Germinal center (tissue), 1 donor: ENCODE data around the gene TUBGCP3.
"Not testable (repeated sequence)": the region's sequence is repeated elsewhere in the genome, so short reads cannot be mapped to it uniquely, and the experiment has no call there.

ENCODE experiments used
- DNase-seq: peaks from one replicate; pipeline ENCODE4 v3.0.0; 2012; ENCODE audit warnings: mixed read lengths, low spot score

Gene TUBGCP3

DNA sequence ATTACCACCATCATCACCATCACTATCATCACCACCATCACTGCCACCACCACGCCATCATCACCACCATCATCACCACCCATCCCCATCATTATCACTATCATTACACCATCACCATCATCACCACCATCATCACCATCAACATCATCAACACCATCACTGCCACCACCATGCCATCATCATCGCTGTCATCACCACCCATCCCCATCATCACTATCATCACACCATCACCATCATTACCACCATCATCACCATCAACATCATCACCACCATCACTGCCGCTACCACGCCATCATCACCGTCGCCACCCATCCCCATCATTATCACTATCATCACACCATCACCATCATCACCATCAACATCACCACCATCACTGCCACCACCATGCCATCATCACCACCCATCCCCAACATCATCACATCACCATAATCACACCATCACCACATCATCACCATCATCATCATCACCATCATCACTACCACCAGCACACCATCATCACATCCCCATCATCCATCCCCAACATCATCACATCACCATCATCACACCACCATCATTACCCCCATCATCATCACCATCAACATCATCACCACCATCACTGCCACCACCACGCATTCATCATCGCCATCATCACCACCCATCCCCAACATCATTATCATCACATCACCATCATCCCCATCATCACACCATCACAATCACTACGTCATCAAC is 61.7 kb downstream of the TUBGCP3 start:
- DNase-seq, result no peak

DNA sequence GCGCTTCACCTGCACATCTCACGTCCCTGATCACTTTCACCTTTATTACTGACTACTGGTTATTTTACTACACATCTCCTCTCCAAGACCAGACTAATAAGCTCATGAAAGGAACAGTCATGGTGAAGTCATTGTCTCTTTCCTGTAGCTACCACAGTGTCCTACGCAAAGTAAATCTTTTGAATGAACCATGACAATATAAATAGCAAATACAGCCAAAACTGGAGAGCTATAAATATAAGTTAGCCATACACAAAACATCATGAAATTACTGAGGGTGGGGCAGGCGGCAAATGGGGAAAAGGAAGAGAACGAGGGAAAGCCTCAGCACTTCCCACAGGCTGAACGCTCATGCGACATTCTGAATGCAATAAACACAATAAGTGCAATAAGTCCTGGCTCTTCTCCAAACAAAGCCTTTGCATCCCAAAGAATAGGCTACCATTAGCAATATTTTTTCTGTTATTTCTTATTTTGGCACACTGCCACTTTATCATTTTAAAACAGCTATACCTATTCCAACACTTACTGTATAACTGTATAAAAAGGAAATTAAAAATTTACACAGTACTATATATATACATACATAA is 62.5 kb downstream of the TUBGCP3 start:
- no peak for DNase-seq

DNA sequence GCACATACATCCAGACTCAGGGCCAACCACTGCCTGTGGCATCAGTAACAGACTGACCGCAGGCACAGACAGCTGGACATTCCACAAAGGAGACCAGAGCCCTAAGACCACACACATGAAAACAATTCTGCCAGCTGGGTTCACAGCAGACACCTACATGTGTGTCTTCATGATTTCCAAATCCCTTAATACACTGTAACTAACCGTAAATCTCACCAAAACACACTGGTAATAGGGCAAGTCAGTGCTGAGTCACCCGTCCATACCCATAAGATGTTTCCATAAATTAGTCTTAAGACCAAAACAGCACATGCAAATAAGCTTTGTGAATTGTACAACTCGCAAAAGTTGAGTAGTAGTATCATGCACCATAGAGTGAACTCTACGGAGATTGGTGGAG is 65.4 kb downstream of the TUBGCP3 start:
- DNase-seq, result no peak

DNA sequence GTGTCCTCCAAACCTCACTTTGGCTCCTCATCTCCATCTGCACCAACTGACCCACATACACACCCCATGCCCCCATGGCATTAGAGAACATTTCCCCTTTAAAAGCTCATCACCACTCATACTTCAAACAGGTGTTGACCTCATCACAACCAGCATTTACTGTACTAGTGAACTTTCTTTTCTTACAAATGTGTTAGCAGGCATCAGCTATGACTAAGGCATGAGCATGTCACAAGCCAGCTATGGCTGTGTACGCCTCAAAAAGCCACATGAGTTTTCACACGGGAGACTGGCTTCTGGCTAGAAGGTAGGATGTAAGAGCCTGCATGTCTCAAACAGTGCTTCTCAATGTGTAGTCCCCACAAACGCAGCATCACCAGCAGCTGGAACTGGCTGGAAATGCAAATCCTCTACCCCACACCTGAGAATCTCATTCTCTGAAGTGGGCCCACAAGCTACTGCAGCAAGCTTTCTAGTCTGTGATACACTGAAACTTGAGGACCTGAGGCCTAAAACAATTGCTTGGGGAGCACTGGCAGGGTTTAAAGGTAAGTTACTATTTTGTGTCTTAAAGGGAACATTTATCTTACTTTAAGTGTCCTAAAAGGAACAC is 66.8 kb downstream of the TUBGCP3 start:
- no peak for DNase-seq

DNA sequence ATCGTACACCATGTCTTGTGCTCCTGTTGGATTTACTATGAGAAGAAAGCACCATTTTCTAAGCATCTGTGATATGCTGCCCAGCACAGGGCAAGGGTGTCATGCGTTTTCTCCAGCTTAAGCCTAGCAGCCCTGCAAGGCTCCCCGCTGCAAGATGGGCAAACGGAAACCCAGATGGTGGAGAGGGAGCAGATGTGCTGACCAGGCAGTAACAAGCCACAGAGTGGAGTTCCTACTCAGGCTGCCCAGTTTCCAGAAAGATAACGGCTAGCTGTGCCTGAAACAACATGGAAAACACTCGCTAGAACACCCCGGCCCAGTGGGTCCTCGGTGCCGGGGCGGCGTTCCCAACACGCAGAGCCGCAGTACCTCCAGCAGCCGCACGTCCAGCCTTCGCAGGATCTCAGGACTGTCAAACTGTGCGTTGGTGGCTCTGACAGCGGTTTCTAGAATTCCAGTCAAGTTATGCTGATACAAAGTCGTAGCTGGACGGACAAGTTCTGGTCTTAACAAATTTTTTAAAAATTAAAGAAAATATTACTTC is 68.4 kb downstream of the TUBGCP3 start:
- no peak for DNase-seq

DNA sequence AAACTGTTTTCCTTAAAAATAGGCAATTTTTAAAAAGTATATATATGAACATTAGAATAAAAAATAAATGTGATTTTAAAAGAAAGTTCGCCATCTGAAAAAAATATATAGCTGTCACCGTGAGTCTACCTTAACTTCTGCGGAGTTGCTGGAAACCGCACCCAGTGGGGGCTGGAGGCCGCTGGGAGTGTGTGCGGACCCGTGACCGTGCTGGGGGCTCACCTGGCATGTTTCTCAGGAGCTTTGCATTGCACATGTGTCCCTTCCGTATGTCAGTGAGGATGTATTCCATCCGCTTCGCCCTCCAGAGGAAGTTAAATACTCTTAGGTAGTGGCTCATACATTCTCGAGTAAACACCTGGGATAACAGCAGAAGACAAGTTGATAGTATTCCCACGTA is 71.7 kb downstream of the TUBGCP3 start:
- DNase-seq, result no peak

DNA sequence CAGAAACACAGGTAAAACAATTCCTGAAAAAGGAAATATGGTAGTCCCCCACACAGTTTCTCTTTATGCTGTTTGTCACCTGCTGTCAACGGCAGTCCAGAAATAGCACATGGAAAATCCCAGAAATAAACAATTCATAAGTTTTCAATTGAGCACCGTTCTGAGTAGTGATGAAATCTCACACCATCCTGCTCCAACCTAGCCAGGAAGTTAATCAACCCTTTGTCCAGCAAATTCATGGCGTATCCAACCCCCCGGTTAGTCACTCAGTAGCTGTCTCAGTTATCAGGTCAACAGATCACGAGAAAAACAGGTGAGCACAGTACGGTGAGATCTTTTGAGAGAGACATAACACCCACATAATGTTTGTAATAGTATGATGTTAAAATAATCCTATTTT is 74.2 kb downstream of the TUBGCP3 start:
- no peak for DNase-seq

DNA sequence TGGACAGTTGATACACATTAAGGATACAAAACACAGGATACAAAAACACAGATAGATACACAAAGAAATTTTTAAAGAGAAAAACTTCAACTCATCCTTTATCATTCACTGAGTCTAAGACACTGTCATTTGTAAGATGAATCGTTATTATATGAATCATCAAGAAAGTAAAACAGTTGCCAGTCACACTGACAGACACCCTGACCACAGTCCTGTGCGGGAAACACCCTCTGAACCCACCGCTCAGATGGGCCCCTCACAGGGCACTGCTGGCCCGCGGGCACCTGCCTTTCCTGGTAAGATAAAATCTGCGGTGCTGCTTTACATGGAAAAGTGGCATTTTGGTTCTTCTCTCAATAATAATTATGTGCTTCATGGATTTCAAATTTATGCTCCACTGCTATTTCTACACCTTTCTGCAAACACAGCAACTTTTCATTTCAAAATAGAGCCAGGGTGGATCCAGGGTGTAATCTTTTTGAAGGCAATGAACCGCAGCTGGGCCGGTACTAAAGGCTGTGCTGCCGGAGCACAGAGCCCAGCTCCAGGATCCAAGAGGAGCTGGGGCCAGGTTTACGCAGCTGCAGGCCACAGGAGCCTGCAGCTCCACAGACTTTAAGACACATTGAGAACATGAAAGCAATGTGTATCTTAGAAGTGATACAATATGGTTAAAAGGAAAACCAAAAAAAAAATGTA is 76.8 kb downstream of the TUBGCP3 start:
- no peak for DNase-seq

DNA sequence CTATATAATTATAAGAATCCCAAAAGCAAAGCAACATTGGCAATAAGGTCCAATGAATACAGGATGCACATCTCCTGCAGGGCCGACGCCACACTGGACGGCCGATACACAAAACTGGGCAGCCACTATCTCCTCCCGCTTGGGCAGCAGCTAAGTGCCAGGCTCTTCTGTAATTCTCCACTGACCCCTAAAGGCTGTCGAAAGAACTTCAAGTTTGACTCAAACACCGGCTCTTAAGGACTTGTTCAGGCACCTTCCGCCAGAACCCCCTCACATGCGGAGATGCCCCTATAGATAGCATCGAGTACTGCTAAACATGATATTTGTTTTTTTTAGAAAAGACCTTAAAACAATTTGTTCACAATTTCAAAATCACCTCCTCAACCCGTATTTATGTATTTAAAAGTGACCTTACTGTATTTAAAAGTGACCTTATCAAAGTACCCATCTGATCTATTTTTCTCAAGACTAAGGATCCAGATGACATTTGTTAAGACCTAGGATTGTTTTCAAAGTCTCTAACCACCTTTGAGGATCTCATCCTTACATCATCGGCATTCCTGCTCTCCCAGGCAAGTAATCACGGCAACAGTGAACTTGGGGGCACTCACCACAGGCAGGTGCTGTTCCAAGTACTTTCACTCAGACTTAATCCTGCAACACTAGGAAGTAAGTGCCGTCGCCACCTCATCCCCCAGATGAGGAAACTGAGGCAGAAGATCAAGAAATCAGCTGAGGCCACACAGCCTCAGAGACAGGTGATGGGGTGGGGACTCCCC is 77.8 kb downstream of the TUBGCP3 start:
- DNase-seq, result peak; percentile 23

DNA sequence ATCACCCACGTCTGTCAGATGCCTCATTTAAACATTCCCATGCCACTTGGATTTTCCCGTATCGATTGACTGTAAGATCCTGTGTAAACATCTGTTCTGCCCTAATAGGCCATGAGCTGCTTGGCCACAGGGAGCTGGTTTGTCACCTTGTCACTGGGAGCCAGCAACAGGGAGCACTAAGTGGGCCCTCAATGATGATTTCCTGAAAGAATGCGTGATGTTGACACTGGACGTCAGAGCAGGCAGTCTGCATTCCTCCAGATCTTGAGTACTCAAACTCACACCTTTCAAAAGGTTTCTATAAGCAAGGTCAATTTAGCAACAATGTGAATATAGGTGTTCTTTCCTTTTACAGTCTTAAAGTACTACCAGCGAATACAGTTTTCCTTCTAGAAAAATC is 78.8 kb downstream of the TUBGCP3 start:
- DNase-seq, result no peak

DNA sequence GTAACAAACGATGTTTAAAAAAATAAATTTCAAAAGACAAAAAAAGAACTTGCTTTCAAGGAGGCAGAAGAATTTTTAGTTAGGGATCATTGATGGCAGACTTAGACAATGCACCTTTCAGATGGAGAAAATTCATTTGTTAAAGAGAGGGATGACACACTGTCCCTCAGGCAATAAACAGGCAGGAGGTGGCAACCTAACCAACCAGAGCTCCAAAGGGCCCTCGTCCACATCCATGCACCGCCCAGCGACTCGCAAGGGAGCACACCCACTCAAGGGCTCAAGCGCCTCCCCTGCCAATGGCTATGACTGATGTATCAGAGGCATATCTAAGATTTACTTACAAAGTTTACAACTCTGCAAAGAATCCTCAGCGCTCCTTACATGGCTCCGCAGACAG is 81.9 kb downstream of the TUBGCP3 start:
- DNase-seq, result no peak

DNA sequence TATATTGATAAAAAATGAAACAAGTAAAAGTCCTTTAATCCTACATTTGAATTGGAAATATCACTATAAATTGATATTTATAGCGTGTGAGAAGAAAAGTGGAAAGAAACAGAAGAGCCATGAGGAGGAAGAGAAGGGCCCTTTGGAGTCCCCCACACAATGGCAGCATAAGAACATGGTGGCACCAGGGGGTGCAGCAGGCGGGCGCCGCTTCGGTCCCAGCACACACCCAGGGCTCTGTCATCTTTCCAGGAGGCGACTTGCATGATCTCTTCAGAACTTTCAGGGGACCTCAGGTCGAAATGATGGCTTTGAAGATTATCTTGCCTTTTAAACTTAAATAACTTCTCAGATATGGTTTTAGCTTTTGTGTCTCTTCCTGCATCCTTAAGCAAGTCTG is 91.8 kb downstream of the TUBGCP3 start:
- DNase-seq, result no peak

DNA sequence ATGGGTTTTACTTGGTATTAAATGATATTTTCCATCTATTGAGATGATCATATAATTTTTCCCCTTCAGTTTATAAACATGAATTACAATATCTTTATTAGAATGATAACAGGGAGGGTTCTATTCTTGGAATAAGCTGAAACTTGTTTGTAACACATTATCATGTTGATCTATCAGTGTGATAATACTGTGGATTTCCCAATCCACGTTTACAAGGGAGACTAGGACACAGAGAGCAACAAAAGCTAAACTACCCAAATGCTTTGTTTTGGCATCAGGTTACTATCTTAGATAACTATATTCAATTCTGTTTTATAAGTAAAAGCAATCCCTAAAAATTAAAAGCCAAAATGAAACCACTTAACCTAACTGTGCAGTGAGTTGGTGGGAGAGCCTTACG is 92.5 kb downstream of the TUBGCP3 start:
- DNase-seq, result no peak

DNA sequence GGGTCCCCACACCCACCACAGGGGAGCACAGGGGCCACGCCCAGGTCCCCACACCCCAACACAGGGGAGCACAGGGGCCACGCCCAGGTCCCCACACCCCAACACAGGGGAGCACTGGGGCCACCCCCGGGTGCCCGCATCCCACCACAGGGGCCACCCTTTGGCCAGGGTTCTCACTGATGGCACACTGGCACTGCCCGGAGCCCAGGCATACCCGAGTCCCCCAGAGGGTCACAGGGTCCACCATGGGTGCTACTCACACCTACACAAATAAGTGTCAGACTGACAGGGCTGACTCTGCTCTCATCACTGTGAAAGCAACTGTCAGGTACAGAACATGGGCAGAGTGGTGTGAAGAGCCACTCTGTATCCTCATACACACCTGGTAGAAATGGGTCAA is 98.8 kb downstream of the TUBGCP3 start:
- no peak for DNase-seq

DNA sequence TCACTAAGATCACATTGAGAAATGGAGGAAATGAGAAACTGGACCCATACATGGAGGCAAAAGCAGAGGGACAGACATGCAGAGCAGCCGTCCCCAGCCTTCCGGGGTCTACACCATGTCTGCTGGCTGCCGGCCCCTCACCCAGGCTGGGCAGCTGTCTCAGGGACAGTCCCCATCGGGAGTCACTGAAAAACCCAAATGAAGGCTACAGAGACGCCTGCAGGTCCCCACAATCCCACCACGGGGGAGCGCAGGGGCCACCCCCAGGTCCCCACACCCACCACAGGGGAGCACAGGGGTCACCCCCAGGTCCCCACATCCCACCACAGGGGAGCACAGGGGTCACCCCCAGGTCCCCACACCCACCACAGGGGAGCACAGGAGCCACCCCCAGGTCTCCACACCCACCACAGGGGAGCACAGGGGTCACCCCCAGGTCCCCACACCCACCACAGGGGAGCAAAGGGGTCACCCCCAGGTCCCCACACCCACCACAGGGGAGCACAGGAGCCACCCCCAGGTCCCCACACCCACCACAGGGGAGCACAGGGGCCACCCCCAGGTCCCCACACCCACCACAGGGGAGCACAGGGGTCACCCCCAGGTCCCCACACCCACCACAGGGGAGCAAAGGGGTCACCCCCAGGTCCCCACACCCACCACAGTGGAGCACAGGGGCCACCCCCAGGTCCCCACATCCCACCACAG is 99.5 kb downstream of the TUBGCP3 start:
- not testable (repeated sequence) for DNase-seq

DNA sequence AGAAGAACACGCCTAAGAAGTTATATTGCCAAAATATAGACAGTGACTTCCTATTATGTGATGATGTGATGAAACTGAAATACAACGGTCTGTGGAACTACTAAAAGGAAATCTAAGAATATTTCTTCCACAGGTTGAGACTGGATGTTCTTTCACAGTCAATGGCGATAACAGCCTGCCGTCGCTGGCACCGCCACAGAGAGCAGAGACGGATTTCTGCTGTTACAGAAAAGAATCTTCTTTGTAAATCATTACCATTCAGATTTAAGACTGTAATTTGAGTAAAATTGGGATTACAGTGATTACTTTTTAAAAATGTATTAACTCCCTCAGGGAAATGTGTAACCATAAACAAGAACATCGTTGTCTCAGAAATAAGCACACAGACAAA is 100.8 kb downstream of the TUBGCP3 start:
- no peak for DNase-seq

DNA sequence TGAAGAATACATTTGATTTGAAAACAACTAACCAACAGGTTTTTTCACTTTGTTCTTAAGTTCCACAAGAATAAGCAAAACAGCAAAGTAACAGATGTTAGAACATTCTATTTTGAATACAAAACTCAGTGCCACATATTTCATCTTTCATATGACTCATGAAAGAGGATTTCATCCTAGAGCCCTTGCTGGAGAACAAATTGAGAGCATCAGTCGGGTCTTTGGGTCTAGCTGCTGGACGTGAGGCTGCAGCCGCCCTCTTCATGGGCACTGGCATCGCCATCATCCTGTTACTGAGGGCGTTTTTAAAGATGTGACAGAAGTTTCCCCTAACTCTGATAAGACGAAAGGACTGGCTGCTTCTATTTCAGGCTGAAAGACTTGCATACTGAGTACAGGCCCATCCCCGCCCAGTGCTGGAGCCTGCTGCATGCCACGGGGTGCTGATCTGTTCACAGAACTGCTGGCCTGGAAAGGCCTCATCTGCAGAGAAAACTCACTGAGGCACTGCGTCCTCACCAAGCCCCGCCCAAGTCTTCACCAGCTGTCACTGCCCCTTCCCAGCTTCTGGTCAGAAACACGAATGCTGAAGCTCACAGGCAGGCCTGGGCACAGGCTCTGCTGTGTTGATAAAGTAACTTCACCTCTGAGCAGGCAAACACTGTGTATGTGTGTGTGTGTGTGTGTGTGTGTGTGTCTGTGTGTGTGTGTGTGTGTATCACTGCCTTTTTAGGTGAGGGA is 101.4 kb downstream of the TUBGCP3 start:
- no peak for DNase-seq

DNA sequence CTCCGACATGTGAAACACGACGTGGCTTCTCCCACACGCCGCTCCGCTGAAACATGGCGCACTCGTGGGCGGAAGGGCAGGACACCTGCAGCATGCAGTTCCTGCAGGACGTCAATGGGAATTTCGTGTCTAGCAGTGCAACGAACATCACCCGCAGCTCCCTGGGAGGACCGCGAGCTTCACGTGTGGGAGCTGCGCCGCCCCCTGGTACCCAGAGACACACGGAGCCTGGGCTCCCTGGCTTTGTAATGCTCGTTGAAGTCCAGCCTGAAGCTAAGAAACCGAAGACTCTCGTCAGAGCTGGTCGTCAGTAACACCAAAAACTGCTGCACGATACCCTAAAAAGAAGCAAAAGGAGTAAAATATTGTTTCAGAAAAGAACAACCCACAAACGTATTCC is 102.1 kb downstream of the TUBGCP3 start:
- DNase-seq, result not testable (repeated sequence)

DNA sequence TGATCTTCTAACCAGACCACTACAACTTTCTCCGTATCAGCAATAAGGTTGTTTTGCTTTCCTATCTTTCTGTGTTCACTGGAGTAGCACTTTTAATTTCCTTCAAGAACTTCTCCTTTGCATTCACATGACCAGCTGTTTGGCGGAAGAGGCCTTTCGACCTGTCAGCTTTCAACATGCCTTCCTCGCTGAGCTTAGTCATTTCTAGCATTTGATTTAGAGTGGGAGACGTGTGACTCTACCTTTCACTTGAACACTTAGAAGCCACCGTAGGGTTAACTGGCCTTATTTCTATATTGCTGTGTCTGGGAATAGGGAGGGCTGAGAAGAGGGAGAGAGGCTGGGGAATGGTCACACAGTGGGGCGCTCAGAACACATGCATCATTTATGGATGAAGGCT is 104.7 kb downstream of the TUBGCP3 start:
- no peak for DNase-seq

DNA sequence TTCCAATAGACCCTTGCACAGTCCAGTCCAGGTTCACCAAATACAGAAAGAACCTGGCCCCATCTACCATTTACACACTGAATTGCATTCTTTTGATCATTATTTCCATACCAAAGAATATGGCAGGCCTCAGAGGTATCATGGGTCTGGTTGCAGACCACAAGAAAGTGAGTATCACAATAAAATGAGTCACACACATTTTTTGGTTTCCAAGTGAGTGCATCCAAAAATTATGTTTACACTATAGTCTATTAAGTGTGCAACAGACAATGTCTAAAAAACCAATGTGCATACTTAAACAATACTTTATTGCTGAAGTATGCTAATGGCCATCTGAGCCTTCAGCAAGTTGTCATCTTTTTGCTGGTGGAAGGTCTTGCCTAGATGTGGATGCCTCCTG is 106.5 kb downstream of the TUBGCP3 start:
- DNase-seq, result no peak

DNA sequence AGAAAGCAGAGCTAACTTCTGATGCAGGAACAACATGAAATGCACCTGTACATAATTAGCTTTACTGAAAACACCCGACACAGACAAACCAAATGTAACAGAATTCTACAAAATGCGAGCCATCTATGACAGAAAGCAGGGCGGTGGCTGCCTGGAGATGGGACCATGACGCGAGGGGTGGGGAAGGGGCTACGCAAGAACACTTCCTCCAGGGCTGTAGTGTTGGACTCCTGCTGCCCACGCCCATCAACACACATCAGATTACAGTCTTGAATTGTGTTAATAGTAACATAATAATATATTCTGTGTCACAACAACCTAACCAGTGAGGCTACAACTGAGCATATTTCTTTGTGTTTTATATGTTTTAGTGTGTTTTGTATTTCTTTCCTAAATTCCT is 108.6 kb downstream of the TUBGCP3 start:
- DNase-seq, result no peak
